A673 (cell line): ENCODE results near the gene GMNC.

Experiments
- CTCF ChIP-seq: fragments of 300-800, 200-600 bp; sonication (generic); conservative IDR thresholded peaks from 2 replicates; pipeline ENCODE4 v1.5.1; 2017; ENCODE audit warnings: low read depth, mild to moderate bottlenecking, antibody characterized with exemption, low read length, moderate library complexity, mixed read lengths
- EZH2 ChIP-seq: fragments of 200-600 bp; sonication (generic); IDR thresholded peaks from 2 replicates; pipeline ENCODE4 v1.6.1; 2017; ENCODE audit warnings: borderline replicate concordance, low read depth, mild to moderate bottlenecking, mixed read lengths, antibody characterized with exemption, low read length; ENCODE audit not compliant: poor library complexity, severe bottlenecking

- TF ChIP-seq CTCF (no peak), EZH2 (no peak)
Observed at GRCh38 chr3:190847436-190847835, 15.1 kb downstream of the GMNC start.
